Adipose tissue (tissue), 3 donors: ENCODE measurements around the gene ACVR2B. TPM values are rescaled to one million over a fixed set of nuclear protein-coding genes. Genes with fewer than 3 reads are reported as not detected.

Experiments used
- H3K27ac ChIP-seq: one replicate; pipeline ENCODE4 v1.5.1; 2013; ENCODE audit warnings: low read depth, low read length
- WGBS, 3 donors: extraction: QIAGEN DNeasy Blood & Tissue Kit; methylation state at CpG; one replicate each; pipeline ENCODE4 v1.1.7; 2013; 5-methylcytosine and 5-hydroxymethylcytosine counted together
- polyA plus RNA-seq, 3 donors: library from polyadenylated mRNA; stranded (reverse); fragments of 200-250 nt; gene quantifications; one replicate each; pipeline ENCODE4 v1.2.3, GENCODE V29; 2013
- donor health status: healthy with polysubstance abuse.
- donor health status: Bipolar disorder and iron deficiency.
- donor health status: healthy.

Gene ACVR2B
- polyA plus RNA-seq, 3 donors: 0.45 to 1.3 (median 0.56) TPM

DNA sequence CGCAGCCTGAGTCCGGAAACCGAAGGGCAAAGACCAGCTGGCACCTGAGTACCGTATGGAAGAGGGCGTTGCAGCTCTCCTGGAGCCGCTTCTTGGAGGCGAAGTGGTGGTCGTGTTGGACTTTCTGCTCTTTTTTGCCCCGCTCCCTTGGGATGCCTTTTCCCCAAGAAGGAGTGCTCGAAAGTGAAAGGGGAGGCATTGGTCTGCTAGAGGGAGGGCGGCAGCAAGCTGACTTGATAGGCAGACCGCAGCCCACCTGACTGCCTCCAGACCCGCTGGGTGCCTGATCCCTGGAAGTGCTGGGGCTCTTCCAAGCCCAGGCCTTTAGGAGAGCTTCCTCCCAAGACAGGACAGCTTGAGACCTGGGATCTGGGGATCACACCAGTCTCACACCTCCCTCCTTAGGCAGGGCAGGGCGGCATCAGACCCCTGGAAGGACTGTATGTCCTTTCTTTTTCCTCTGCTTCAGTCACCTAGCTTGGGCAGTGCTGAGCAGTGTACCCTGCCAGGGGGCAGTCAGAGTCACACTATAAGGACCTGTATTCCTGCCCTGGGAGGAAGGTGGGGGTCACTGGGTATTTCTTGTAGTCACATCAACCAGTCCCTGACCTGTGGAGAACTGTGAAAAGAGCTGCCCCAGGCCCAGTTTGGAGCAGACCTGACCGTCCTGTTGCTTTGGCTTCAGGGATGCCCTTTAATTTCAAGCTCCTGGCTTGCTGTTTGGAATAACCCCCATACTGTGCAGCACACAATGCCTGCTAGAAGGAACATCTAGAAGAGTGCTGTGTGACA is 2.1 kb downstream of the ACVR2B start:
- no peak overlapping the region for H3K27ac ChIP-seq

DNA sequence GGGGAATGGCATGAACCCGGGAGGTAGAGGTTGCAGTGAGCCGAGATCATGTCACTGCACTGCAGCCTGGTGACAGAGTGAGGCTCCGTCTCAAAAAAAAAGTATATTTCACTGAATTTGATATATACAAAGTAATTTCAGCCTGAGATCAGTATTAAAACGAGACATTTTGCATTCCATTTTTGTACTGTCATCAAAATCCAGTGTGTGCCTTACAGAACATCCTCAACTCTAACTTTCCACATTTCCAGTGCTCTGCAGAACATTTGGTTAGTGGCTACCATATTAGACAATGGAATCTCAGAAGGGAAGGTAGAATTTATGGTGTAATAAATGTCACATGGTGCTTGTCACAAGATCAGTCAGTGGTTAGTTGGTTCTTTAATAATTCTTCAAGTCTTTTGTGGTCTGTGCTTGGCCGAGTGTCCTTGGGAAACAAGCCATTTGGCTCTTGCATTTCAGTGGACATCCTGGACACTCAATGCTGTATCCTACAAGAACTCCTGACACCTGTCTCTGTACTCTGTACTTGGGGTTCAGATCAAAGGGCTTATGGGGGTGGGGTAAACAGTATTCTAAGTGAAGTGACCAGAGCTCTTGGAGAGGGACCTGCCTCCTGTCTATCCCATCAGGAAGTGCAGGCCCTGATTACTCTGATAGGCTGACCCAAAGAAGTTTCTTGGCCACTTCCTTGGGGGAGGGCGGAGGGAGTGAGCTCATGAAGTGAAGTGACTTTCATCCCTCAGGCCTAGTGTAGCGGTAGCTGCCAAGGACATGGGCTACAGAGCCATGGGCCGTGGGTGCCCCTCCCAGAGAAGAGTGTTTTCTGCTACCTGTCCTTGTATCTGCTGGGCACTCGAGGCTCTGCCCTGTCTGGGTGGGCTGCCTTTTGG is 3.7 kb downstream of the ACVR2B start:
- 79 to 81% (median 80%) methylated on average over 9 of the region's 9 CpGs for WGBS, 3 donors

More for the DNA sequence above, 2.1 kb downstream of the ACVR2B start:
- WGBS, 3 donors: 8 to 17% (median 15%) methylated on average over 15 of the region's 15 CpGs

DNA sequence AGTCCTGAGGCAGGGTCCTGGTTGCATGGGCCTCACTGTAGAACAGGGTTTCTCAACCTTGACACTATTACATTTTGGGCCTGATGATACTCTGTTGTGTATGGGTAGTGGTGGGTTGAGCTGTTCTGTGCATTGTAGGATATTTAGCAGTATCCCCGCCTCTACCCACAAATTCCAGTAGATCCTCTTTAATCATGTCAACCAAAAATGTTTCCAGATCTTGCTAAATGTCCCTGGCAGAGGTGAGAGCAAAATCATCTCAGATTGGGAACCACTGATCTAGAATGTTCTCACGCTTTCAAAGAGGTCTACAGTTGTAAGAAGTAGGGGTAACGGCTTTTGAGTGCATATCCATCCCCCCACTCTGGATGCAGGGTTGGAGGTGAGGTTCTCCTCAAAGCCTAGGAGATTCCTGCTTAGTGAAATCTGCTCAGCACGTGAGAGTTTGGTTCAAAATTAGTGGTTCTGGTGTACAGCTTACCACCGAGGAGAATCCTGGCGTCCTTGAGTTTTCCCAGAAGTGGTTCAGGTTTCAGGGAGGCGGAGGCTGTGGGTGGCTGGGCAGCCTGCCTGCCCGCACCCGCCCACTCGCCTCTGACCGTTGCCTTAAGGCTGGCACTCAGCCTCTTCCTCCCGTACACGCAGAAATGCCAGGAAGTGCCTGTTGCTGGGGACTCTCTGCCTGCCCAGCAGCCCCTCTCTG is 5.3 kb downstream of the ACVR2B start:
- 25 to 58% (median 53%) methylated on average over 13 of the region's 13 CpGs for WGBS, 3 donors
- no peak overlapping the region for H3K27ac ChIP-seq

More for the DNA sequence above, 3.7 kb downstream of the ACVR2B start:
- H3K27ac ChIP-seq: no peak overlapping the region

DNA sequence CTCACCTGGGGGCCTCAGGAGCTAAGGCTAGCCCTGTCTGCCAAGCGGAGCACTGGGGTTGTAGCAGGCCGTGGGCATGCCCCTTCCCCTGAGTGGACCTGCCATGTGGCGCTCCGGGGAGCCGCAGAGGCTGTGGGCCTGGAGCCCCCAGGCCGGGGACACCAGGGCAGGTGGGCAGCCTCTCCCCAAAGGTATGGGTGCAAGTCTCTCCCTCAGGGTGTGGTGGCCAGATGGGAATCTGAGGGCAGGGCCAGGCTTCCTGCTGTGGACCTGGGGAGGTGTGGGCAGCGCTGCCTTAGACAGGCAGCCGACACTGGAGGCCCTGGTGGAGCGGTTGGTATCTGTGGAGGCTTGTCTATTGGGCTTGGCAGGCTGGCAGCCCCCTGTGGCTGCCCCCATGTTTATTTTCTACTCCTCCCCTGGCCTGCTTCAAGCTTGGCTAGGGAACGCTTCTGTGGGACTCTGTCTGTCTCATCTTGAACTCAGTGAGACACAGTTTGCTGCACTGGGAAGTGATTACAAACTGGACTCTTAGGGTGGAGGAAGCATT is 5.9 kb downstream of the ACVR2B start:
- no peak overlapping the region for H3K27ac ChIP-seq
- WGBS, 3 donors: 30 to 86% (median 84%) methylated on average over 9 to 10 of the region's 10 CpGs

DNA sequence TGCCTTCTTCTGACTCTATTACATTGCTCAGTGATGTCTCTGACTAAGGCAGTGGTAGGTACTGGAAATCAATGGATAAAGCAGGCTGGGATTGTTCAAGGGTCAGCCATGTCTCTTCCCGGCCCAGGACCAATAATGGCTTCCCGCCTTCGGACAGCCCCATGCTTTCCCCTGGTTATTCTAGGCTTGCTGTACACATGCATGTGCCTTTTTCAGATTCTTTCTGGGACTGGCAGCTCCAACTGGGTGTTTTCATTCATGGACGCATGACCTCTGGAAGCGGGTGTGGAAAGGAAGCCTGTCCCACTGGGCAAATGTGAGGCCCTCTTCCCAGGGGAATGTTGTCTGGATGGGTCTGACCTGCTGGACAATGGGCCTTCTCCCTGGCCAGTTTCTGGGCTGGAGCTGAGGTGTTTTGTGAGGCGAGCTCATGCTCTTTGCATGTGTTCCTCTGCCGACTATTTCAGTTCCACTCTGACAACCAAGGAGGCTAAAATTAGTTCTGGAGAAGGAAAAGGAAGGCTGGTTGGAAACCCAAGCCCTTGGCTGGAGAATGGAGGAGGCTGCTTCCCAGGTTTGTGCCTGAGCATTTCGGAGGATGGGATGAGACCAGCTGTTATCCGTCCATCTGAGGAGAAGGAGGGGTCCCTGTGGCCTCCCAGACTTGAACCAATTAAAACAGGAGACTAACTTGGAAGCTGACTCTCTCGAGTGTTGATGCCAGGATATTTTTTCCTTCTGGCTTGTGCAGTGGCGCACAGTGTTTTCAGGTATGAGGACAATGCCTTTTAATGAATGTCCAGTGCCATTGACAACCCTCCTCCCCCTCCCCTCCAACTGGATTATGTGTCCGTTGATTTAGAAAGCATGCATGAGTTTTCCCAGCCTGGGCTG is 6.9 kb downstream of the ACVR2B start:
- no peak overlapping the region for H3K27ac ChIP-seq
- 62 to 70% (median 69%) methylated on average over 12 of the region's 12 CpGs for WGBS, 3 donors

DNA sequence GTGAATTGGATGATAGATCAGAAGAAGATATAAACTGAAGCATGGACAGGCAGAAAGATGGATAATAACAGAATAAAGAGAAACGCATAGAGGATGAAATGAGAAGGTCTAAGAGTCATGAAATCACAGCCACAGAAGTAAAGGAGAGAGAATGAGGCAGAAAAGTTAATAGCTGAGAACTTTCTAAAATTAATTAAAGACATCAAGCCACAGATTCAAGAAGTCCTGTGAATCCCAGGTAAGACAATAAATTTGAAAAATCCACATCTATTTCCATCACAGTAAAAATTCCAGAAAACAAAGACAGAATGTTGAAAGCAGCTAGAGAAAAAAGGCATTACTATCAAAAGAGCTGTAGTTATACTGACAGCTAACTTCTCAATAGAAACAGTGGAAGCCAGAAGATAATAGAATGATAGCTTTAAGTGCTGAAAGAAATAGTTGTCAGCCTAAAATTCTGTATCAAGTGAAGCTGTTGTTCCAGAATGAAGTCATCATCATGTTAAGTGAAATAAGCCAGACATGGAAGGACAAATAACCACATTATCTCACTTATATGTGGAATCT is 12.0 kb downstream of the ACVR2B start:
- 93 to 100% (median 97%) methylated on average over 1 of the region's 1 CpG for WGBS, 3 donors
- H3K27ac ChIP-seq: no peak overlapping the region

DNA sequence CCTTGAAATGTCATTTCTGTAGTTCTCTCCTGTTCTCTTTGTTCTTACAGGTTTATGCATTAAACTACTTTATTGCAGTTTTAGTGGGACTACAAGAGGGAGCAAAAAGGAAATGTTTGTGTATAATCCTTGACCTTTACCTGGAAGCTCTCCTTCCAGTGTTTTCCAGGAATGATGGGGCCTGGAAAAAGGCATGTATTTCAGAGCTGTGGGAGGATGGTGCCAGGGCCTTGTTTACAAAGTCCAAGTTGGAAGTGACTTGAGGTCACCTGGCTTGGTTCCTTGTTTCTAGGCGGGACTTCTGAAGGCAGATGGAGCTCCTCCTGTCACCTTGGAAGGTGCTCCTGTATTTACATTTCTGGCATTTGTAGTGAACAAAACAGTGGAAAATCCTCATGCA is 15.1 kb downstream of the ACVR2B start:
- 48 to 89% (median 77%) methylated on average over 1 of the region's 1 CpG for WGBS, 3 donors
- H3K27ac ChIP-seq: no peak overlapping the region

DNA sequence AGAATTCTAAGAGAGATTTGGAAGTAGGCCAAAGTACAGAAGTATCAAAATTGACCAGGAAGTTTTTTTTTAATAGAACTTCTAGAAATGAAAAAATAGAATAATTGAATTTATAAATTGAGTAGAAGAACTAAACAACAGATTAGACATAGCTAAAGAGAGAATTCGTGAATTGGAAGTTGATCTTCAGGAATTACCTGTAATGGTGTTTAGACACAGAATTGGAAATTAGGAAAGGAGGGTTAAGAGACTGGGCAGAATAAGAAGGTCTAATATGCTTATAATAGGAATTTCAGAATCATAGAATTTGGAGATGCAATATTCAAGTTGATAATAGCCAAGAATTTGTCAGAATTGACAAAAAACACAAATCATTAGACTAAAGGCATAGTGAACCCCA is 16.2 kb downstream of the ACVR2B start:
- WGBS, 3 donors: 82 to 98% (median 93%) methylated on average over 1 of the region's 1 CpG
- no peak overlapping the region for H3K27ac ChIP-seq

DNA sequence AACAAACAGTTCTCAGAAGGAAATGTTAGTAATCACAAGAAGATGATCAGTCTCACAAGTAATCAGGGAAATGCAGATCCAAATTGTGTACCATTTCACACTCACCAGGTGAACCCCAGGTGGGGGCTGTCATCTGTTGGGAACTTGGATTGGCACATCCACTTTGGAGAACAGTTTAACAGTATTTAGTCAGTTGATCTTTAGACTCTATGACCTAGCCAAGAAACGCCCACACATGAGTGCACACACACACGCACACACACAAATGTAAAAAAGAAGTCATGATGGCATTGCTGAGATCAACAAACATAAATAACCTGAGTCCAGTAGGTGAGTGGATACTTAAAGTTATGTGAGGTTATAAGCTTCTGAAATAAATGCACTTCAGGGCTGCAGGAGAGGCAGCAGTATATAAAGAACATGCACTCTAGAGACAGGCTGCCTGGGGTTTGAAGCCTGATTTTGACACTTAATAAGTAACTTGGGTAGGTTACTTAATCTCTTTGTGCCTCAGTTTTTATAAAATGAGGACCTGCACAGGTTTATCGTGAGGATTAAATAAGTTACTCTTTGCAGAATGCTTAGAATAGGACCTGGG is 17.7 kb downstream of the ACVR2B start:
- H3K27ac ChIP-seq: no peak overlapping the region
- 37 to 95% (median 91%) methylated on average over 3 of the region's 3 CpGs for WGBS, 3 donors

DNA sequence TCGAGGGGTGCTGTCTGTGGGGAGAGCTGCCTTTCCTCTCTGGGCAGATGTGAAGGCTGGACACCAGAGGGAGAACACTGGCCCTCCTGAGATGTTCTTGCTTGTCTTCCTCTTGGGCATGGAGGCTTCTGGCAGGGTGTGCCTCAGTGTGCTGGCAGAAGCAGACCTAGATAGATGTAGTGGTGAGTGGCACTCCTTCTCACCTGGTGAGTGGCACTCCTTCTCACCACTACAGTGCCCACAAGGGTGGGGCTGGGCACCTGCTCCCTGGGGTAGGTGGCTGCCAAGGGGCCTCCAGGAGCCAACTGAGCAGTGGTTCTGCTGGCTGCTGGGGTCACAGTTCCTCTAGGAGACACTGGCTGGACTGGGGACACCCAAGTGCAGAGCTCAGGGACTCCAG is 18.7 kb downstream of the ACVR2B start:
- no peak overlapping the region for H3K27ac ChIP-seq
- WGBS, 3 donors: 93% methylated on average over 1 of the region's 1 CpG

DNA sequence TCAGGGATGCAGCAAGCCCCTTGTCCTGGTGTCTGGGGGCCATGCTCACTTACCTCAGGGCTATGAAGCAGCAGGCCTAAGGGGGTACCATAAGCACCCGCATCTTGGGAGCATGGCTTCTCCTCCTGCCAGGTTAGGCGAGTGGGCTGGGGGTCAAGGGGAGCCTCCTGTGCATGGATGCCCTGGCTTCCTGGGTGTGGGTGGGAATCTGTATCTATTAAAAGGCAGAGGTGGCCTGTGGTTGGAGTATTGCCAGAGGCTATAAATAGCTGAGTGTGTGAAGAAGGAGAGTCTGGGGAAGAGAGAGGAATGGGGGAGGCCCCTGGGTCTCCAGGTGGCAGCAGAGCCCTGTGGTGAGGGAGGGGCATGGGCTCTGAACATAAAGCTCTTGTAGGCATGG is 19.5 kb downstream of the ACVR2B start:
- WGBS, 3 donors: 95 to 96% (median 95%) methylated on average over 2 of the region's 2 CpGs

DNA sequence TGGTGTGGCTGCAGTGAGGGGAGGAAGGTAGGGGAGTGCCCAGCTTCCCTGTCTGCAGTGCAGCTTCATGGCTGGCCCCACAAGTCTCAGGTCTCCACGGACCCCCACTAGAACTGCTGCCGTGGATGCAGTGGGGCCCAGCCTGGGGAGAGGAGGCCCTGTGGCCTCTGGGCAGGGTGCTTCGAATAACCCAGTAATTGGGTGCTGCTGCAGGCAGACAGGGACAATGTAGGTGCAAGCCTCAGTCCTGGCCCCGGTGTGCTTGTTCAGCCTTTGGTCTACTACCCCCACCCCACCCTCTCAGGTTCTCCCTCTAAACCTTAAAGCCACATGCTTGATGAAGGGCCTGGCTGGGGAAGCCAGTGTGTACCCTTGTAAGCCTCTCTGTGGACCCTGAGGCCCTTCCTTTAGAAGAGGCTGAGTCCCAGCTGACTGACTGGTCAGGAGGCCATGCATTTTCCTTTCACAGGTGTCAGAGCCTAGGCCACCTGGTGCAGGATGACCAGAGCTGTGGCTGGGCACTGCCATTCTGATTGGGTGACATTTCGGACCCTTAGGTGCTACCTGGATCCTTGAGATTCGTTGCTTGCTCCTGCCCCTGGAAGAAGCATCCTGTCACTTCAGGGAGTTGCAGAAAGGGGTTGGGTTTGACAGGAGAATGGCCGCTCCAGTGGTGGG is 21.4 kb downstream of the ACVR2B start:
- H3K27ac ChIP-seq: no peak overlapping the region
- WGBS, 3 donors: 87 to 91% (median 88%) methylated on average over 7 of the region's 7 CpGs

More for the DNA sequence above, 19.5 kb downstream of the ACVR2B start:
- no peak overlapping the region for H3K27ac ChIP-seq

DNA sequence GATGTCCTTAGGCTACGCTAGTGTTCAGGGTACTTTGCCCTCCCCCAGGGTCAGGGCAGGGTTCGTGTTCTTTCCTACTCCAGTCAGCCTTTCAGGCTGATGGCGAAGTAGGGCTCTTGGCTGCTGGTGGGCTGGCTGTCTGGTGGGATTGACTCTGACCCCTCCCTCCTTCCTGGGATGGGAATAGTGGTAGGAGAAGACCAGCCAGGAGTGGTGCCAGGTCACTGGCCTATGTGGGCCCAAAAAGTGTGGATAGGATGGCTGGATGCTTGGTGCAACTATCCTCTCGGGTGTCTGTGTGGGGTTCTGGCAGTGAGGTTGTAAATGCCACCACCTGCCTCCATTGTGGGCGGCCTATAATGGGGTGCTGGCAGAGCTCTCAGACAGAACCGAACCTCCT is 22.0 kb downstream of the ACVR2B start:
- H3K27ac ChIP-seq: no peak overlapping the region
- 92 to 94% (median 93%) methylated on average over 6 of the region's 6 CpGs for WGBS, 3 donors

DNA sequence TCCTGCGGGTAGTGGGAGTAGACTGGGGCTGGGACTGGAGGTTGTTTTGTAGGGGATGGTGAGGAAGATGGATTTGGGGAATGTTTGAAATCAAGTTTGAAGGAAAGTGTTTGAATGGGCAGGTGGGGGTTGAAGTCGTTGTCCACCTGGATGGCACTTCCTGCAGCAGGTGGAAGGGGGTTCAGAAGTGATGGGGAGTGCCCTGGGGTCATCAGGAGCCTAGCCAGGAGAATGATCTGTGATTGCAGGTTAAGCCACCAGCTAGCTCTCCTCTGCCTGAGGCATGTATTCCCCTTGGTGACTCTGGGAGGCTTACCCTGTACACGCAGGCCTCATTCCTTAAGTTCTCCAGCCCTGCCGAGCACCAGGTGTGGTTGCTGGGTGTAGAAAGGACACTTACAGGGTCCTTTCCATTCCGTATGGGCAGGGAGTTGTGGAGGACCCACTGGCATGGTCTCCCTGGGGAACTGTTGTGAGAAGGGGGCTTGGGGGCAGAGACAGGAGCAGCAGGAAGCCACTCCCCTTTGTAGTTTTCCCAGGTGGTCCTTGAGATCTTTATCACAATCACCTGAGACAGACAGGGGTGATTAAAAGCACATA is 22.6 kb downstream of the ACVR2B start:
- H3K27ac ChIP-seq: no peak overlapping the region
- 67 to 87% (median 76%) methylated on average over 5 of the region's 5 CpGs for WGBS, 3 donors

DNA sequence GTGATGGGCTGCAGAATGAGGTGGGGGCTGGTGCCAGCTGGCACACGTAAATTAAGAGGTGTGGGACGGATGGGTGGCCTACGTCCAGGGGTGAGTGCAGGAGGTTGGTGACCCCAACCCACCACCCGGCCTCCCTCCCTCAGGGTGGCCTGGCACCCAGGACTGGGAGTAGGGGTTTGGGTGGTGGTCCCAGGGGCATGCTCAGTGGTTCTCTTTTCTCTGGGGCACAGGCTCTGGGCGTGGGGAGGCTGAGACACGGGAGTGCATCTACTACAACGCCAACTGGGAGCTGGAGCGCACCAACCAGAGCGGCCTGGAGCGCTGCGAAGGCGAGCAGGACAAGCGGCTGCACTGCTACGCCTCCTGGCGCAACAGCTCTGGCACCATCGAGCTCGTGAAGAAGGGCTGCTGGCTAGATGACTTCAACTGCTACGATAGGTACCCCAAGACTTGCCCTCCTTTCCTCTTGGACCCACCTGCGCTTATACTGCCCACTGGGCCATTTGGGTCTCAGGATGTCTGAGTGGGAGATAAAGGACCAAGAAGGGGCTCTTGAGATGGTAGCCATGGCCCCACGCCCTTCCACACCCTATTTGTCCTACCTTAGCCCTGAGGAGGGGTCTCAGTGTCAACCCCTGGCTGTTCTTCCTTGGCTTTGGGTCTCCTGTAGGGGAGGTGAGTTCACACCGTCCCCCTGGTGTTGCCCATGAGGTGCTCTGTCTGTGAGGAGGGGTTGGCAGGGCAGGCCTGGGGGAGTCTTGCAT is 23.5 kb downstream of the ACVR2B start:
- WGBS, 3 donors: 90 to 93% (median 91%) methylated on average over 21 of the region's 21 CpGs
- no peak overlapping the region for H3K27ac ChIP-seq
